K562 (cell line): ENCODE results near the gene PKD1L1. TPM values are rescaled to one million over a fixed set of nuclear protein-coding genes. Genes with fewer than 3 reads are reported as not detected.

ENCODE experiments used
- DEAF1 ChIP-seq: fragments of 450-650 bp; formaldehyde crosslinking; IDR thresholded peaks from 2 replicates; pipeline ENCODE4 v1.4.0; 2020; ENCODE audit warnings: mild to moderate bottlenecking, moderate library complexity
- HDAC6 ChIP-seq: IDR thresholded peaks from 2 replicates; pipeline ENCODE4 v1.6.1; 2012; ENCODE audit warnings: low read depth, mild to moderate bottlenecking, control low read depth, inconsistent platforms, low read length, moderate library complexity
- RAD21 ChIP-seq, 2 experiments: fragments of 250-450 bp in 1 of 2; fragments of 450-650 bp in 1 of 2; sonication (Bioruptor Pico) in 1 of 2; formaldehyde crosslinking in 1 of 2; IDR thresholded peaks in 1 of 2; conservative IDR thresholded peaks in 1 of 2; 2 replicates each; pipeline versions ENCODE4 v1.4.0 to v1.8.0; 2020 to 2022; ENCODE audit warnings: mild to moderate bottlenecking in 2 of 2, moderate library complexity in 1 of 2
- RB1 ChIP-seq: fragments of 450-650 bp; IDR thresholded peaks from 2 replicates; pipeline ENCODE4 v1.6.1; 2017; ENCODE audit warnings: low read depth, mild to moderate bottlenecking
- REST ChIP-seq, 2 experiments: fragments of 450-650 bp; formaldehyde crosslinking in 1 of 2; IDR thresholded peaks; 2 replicates each; pipeline versions ENCODE4 v1.4.0 to v1.6.1; 2014 to 2020; ENCODE audit warnings: mild to moderate bottlenecking in 2 of 2, borderline replicate concordance in 1 of 2, low read depth in 1 of 2
- RFX5 ChIP-seq: IDR thresholded peaks from 2 replicates; pipeline ENCODE4 v1.6.1; 2011; ENCODE audit warnings: low read depth, mild to moderate bottlenecking, improper control_type of control experiment, low read length
- ZFP91 ChIP-seq: sonication (generic); formaldehyde crosslinking; IDR thresholded peaks from 2 replicates; pipeline ENCODE4 v1.8.0; 2022; ENCODE audit warnings: mild to moderate bottlenecking, missing genetic modification reagents
- ZMIZ1 ChIP-seq, 2 experiments: fragments of 150-350 bp in 1 of 2; IDR thresholded peaks; 2 replicates each; pipeline ENCODE4 v1.6.1; 2012 to 2016; ENCODE audit warnings: low read depth in 2 of 2, low read length in 2 of 2, mild to moderate bottlenecking in 1 of 2, moderate library complexity in 1 of 2
- ZNF197 ChIP-seq: fragments of 200-800 bp; sonication (Bioruptor generic); IDR thresholded peaks from 2 replicates; pipeline ENCODE4 v1.6.1; 2016; ENCODE audit warnings: low read depth, missing genetic modification characterization, missing compliant biosample characterization
- ZNF780A ChIP-seq: fragments of 250-450 bp; sonication (Bioruptor Pico); IDR thresholded peaks from 2 replicates; pipeline ENCODE4 v1.5.0; 2021; ENCODE audit warnings: mild to moderate bottlenecking
- polyA plus RNA-seq, 8 experiments: library from polyadenylated mRNA; depleted of rRNA in 4 of 8; stranded (reverse) in 5 of 8; unstranded in 3 of 8; fragments of >200 nt; fragmentation: Nextera tagmentation in 2 of 8; fragmentation: Illumina TruSeq in 1 of 8; extraction: Ambion mirVana in 2 of 8; extraction: Trizol in 1 of 8; gene quantifications; 2 replicates each; pipeline versions ENCODE4 v1.2.1 to v1.2.3, GENCODE V29; 2011 to 2014; ENCODE audit warnings: inconsistent platforms in 1 of 8, missing spikeins in 1 of 8
- total RNA-seq, 7 experiments: library from RNA; depleted of rRNA in 6 of 7; stranded (reverse); fragments of >200 nt in 6 of 7; fragmentation: Illumina TruSeq in 2 of 7; extraction: Trizol in 2 of 7; gene quantifications; 2 replicates each; pipeline versions ENCODE4 v1.2.1 to v1.2.3, GENCODE V29; 2011 to 2021; ENCODE audit warnings: low replicate concordance in 1 of 7

The PKD1L1 gene
- total and polyA plus RNA-seq, 9 of the 15 experiments (the other 6 are each of a cell fraction or from before 2014, with no cell fraction given), result 0.01 to 0.02 TPM; not detected in 7

GRCh38 chr7:47945261-47946015 lies 2.8 kb downstream of the PKD1L1 start (continued):
- no peak for TF ChIP-seq ZMIZ1 (IDR thresholded peaks at IDR 0.05; ENCODE audit: low read depth in 2 of 2, low read length in 2 of 2)
- TF ChIP-seq RAD21 (CRISPR knock-in tag; conservative IDR thresholded peaks at IDR 0.05 in 1 of 2, IDR thresholded peaks at IDR 0.05 in 1 of 2), result peak; percentile 84 to 89
- peak; percentile 80; the same call in 1 of the 2 replicates for TF ChIP-seq REST (IDR thresholded peaks at IDR 0.05; ENCODE audit: borderline replicate concordance)
- TF ChIP-seq REST (CRISPR knock-in tag; IDR thresholded peaks at IDR 0.05; ENCODE audit: low read depth), result no peak
- TF ChIP-seq DEAF1 (CRISPR knock-in tag), result peak; percentile 81
- no peak for TF ChIP-seq ZNF197 (CRISPR knock-in tag)
- no peak for TF ChIP-seq HDAC6
- TF ChIP-seq RFX5, result no peak
- TF ChIP-seq ZNF780A (CRISPR knock-in tag), result no peak
- no peak for TF ChIP-seq ZFP91
- TF ChIP-seq RB1, result no peak
